Measurements from ENCODE around the gene PHRF1. TPM values are rescaled to one million over a fixed set of nuclear protein-coding genes. Genes with fewer than 3 reads are reported as not detected.

PHRF1 gene, protein sequence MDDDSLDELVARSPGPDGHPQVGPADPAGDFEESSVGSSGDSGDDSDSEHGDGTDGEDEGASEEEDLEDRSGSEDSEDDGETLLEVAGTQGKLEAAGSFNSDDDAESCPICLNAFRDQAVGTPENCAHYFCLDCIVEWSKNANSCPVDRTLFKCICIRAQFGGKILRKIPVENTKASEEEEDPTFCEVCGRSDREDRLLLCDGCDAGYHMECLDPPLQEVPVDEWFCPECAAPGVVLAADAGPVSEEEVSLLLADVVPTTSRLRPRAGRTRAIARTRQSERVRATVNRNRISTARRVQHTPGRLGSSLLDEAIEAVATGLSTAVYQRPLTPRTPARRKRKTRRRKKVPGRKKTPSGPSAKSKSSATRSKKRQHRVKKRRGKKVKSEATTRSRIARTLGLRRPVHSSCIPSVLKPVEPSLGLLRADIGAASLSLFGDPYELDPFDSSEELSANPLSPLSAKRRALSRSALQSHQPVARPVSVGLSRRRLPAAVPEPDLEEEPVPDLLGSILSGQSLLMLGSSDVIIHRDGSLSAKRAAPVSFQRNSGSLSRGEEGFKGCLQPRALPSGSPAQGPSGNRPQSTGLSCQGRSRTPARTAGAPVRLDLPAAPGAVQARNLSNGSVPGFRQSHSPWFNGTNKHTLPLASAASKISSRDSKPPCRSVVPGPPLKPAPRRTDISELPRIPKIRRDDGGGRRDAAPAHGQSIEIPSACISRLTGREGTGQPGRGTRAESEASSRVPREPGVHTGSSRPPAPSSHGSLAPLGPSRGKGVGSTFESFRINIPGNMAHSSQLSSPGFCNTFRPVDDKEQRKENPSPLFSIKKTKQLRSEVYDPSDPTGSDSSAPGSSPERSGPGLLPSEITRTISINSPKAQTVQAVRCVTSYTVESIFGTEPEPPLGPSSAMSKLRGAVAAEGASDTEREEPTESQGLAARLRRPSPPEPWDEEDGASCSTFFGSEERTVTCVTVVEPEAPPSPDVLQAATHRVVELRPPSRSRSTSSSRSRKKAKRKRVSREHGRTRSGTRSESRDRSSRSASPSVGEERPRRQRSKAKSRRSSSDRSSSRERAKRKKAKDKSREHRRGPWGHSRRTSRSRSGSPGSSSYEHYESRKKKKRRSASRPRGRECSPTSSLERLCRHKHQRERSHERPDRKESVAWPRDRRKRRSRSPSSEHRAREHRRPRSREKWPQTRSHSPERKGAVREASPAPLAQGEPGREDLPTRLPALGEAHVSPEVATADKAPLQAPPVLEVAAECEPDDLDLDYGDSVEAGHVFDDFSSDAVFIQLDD (N-terminal part only)
- 23.9 and 27.5 TPM in 2 replicates for total RNA-seq

DNA sequence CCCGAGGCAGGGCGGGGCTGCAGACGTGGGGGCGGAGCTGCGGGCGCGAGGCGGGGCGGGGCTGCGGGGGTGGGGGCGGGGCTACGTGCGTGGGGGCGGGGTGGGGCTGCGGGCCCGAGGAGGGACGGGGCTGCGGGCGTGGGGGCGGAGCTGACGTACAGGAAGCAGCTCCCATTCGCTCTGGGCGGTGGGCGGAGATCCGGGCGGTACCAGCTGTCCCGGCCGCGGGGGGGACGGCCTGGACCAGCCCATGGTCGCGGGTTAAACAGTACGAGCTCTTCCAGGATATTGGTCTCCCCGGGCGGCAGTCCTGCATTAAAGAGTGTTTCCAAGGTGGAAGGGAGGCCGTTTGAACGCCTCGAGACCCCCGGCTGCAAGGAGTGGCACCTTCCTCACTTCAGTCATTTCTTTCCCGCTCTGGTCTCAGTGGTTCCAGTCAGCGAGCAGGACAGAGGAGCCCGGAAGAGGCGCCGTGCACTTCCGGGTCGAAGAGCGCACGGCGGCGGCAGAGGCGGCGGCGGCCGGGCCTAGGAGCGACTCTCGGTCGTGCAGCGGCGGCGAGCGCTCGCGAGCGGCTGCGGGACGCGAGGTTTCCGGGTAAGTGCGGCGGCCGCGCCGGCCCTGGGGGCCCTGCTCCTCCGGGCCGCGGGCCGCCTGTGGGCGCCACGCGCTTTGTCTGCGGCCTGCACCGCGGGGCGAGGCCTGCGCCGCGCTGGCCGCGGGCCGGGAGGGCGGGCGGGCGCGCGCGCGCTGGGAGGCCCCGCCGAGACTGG lies at the start of gene PHRF1:
TSS of gene PHRF1 (plus strand) at position 475 of the 773 bp plus-strand sequence. CDS start 5,043 bp downstream, outside the sequence.
- Histone ChIP-seq H3K4me1 (ENCODE audit: insufficient read depth, low read length) (peaks cover 12% of the 10 kb centered on the region), H3K79me2 (ENCODE audit: insufficient read depth, low read length) (peaks cover 44% of the 10 kb centered on the region)

DNA sequence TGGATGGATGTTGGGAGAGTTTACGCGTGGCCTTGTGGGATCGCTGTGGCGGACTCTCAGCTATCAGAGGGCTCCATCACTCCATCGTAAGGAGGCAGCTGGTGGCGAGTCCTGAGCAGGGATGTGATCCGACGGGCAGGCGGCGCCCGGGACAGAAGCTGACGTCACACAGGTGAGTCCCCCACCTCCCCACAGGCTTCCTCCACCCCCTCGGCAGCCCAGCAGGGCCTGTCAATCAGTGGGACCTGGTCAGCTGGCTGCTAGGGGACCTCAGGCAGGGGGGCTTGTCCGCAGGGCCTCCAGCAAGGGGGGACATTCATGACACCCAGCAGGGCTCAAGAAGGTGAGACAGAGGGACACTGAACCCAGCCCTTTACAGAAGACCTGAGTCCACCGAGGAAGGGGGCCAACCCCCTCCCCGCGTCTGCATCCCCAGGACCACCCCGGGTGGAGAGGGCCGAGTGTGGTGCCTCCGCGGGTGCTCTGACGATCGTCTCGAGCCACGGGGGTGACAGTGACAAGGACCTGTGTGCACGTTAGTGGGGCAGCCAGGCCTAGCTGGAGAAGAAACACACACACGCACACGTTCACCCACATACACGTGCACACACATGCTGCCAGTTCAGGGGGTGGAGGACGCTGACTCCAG lies 48.0 kb upstream of the PHRF1 start:
- Histone ChIP-seq H3K4me1 (ENCODE audit: insufficient read depth, low read length) (no peaks in the 10 kb centered on the region), H3K27me3 (ENCODE audit: insufficient read depth, low read length) (no peaks in the 10 kb centered on the region), H3K36me3 (ENCODE audit: insufficient read depth, low read length) (peaks cover 13% of the 10 kb centered on the region), H3K4me3 (ENCODE audit: insufficient read depth, low read length) (no peak overlapping the region), H4K20me1 (ENCODE audit: insufficient read depth, low read length) (peaks cover 11% of the 10 kb centered on the region), H3K27ac (ENCODE audit: low read depth, low read length) (no peak overlapping the region), H2AFZ (ENCODE audit: low read length) (no peak overlapping the region), H3K79me2 (ENCODE audit: insufficient read depth, low read length) (no peaks in the 10 kb centered on the region), H3K9me3 (ENCODE audit: low read depth, low read length) (no peaks in the 10 kb centered on the region), H3K4me2 (ENCODE audit: insufficient read depth, low read length) (no peak overlapping the region)
- TF ChIP-seq, protein P1, sequence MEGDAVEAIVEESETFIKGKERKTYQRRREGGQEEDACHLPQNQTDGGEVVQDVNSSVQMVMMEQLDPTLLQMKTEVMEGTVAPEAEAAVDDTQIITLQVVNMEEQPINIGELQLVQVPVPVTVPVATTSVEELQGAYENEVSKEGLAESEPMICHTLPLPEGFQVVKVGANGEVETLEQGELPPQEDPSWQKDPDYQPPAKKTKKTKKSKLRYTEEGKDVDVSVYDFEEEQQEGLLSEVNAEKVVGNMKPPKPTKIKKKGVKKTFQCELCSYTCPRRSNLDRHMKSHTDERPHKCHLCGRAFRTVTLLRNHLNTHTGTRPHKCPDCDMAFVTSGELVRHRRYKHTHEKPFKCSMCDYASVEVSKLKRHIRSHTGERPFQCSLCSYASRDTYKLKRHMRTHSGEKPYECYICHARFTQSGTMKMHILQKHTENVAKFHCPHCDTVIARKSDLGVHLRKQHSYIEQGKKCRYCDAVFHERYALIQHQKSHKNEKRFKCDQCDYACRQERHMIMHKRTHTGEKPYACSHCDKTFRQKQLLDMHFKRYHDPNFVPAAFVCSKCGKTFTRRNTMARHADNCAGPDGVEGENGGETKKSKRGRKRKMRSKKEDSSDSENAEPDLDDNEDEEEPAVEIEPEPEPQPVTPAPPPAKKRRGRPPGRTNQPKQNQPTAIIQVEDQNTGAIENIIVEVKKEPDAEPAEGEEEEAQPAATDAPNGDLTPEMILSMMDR (IDR thresholded peaks at IDR 0.05; ENCODE audit: extremely low read depth, low read depth, low read length): no peak
- DNase-seq (ENCODE audit: insufficient read length, low spot score, missing footprints): peak; percentile 69

More for the DNA sequence above, at the start of gene PHRF1:
- Histone ChIP-seq H4K20me1 (ENCODE audit: insufficient read depth, low read length) (peaks cover 41% of the 10 kb centered on the region), H3K27ac (ENCODE audit: low read depth, low read length) (peak within 1 kb of the TSS; percentile 97), H2AFZ (ENCODE audit: low read length) (peak within 1 kb of the TSS; percentile 99), H3K27me3 (ENCODE audit: insufficient read depth, low read length) (peaks cover 6% of the 10 kb centered on the region), H3K4me3 (ENCODE audit: insufficient read depth, low read length) (peak within 1 kb of the TSS; percentile 98), H3K4me2 (ENCODE audit: insufficient read depth, low read length) (peak within 1 kb of the TSS; percentile 93), H3K36me3 (ENCODE audit: insufficient read depth, low read length) (no peaks in the 10 kb centered on the region), H3K9me3 (ENCODE audit: low read depth, low read length) (no peaks in the 10 kb centered on the region)
- TF ChIP-seq, protein P1 (IDR thresholded peaks at IDR 0.05; ENCODE audit: extremely low read depth, low read depth, low read length): no peak
- peak; percentile 100 for DNase-seq (ENCODE audit: insufficient read length, low spot score, missing footprints)

DNA sequence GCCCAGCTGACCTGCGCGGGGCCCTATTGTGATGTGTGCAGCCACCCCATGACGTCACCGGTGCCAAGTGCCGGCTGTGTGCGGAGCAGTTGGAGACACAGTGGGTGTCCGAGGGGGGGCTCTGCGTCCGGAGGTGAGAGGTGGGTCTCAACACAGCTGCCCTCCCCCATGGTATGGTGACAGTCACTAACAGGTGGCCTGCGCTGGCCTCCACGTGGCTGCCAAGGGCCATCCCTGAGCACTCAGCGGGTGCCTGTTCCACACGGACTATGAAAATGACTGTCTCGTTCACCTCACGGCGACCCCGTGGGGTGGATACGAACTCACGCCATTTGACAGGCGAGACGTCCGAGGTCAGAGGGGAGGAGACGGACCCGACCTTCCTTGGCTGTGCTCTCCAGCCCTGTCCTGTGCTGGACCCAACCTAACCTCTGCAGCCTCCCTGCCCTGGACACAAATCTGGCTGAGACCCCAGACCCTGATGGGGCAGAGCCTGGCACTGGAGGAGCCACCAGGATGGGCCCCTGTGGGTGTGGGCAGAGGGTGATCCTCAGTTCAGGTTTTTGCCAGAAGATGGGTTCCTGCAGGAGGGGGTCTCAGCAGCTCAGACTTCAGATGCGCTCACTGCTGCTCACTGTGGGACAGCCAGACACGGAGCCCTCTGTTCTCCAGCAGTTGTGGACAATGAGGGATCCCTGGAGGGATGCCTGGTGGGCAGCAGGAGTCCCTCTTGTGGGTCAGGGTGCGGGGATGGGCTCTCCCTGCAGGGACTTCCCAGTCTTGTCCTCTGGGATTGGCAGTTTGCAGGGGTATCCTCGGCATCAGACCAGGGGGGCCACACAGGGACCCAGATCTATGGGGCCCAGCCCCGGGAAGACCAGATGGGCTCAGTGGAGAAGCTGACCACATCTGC lies 47.2 kb upstream of the PHRF1 start:
- no peaks in the 10 kb centered on the region for H3K27me3 ChIP-seq (ENCODE audit: insufficient read depth, low read length)
- H3K4me2 ChIP-seq (ENCODE audit: insufficient read depth, low read length): no peak overlapping the region
- no peaks in the 10 kb centered on the region for H3K9me3 ChIP-seq (ENCODE audit: low read depth, low read length)
- no peak overlapping the region for H2AFZ ChIP-seq (ENCODE audit: low read length)
- peaks cover 2% of the 10 kb centered on the region for H3K4me1 ChIP-seq (ENCODE audit: insufficient read depth, low read length)
- TF ChIP-seq, protein P1 (IDR thresholded peaks at IDR 0.05; ENCODE audit: extremely low read depth, low read depth, low read length): no peak
- no peak overlapping the region for H3K4me3 ChIP-seq (ENCODE audit: insufficient read depth, low read length)
- no peak overlapping the region for H3K27ac ChIP-seq (ENCODE audit: low read depth, low read length)
- peak; percentile 67 for DNase-seq (ENCODE audit: insufficient read length, low spot score, missing footprints)
- peaks cover 19% of the 10 kb centered on the region for H4K20me1 ChIP-seq (ENCODE audit: insufficient read depth, low read length)
- H3K36me3 ChIP-seq (ENCODE audit: insufficient read depth, low read length): peaks cover 13% of the 10 kb centered on the region
- H3K79me2 ChIP-seq (ENCODE audit: insufficient read depth, low read length): peaks cover 7% of the 10 kb centered on the region
